Measurements from ENCODE around the gene NFKBIZ. TPM values are rescaled to one million over a fixed set of nuclear protein-coding genes. Genes with fewer than 3 reads are reported as not detected.

NFKBIZ gene
- polyA plus RNA-seq, 1 of the 3 experiments (the other 2 are of a cell fraction), result 59.9 TPM

GRCh38 chr3:101848326-101848725 lies 988 bp upstream of the NFKBIZ start:
- Histone ChIP-seq H3K4me3 (ENCODE audit: low read depth in 2 of 2, low read length in 1 of 2) (peak overlapping the region in 1 of 2 experiments; percentile 77; a peak in 1 of 4 replicates), H3K36me3 (replicated peaks in 1 of 2; ENCODE audit: control insufficient read depth in 1 of 2, insufficient read depth in 2 of 2, low read length in 1 of 2) (peaks cover 17 to 26% of the 10 kb centered on the region in 2 experiments), H3K9me2 (no peaks in the 10 kb centered on the region), H3K9me3 (no peaks in the 10 kb centered on the region), H3K4me1 (ENCODE audit: control insufficient read depth in 1 of 2, insufficient read depth in 2 of 2, low read depth in 1 of 2, low read length in 1 of 2) (peaks cover 0 to 5% of the 10 kb centered on the region in 2 experiments; a peak in 2 of 4 replicates), H3K27ac (ENCODE audit: low read depth in 2 of 2, low read length in 1 of 2) (peak overlapping the region; percentile 71 to 81), H3F3A (replicated peaks; ENCODE audit: insufficient read depth) (peaks cover 8% of the 10 kb centered on the region), H3K9ac (peak overlapping the region; percentile 74; the same call in 1 of the 2 replicates), H4K20me1 (ENCODE audit: insufficient read depth) (peaks cover 37% of the 10 kb centered on the region), H3K27me3 (ENCODE audit: insufficient read depth) (no peaks in the 10 kb centered on the region), H2AFZ (ENCODE audit: low read depth) (peak overlapping the region; percentile 83), H3K79me2 (ENCODE audit: insufficient read depth) (peaks cover 39% of the 10 kb centered on the region), H3K4me2 (peak overlapping the region; percentile 87)
- 75% methylated on average over 3 of the region's 3 CpGs for WGBS (ENCODE audit: low lambda C conversion rate)
- ChIA-PET POLR2A (interaction anchor here (1.1 to 1.7 kb wide), 4 partner anchors 17 to 381 kb away, joined by 4 to 5 read pairs (median 4); no protein-coding TSS in a partner anchor), CTCF (interaction anchor here (0.8 to 2.3 kb wide), 6 partner anchors 18 to 381 kb away, joined by 3 to 18 read pairs (median 6); no protein-coding TSS in a partner anchor)
- DNase-seq, result no peak
- no peak for TF ChIP-seq RCOR1 (IDR thresholded peaks at IDR 0.05; ENCODE audit: low read length)
- no peak for TF ChIP-seq TCF12 (IDR thresholded peaks at IDR 0.05)
- no peak for TF ChIP-seq RFX5 (IDR thresholded peaks at IDR 0.05; ENCODE audit: low read length)
- no peak for TF ChIP-seq JUND (IDR thresholded peaks at IDR 0.05)
- TF ChIP-seq RAD21 (IDR thresholded peaks at IDR 0.05; ENCODE audit: low read length), result no peak
- no peak for TF ChIP-seq GABPA (IDR thresholded peaks at IDR 0.05; ENCODE audit: low read depth)
- TF ChIP-seq RXRA (IDR thresholded peaks at IDR 0.05; ENCODE audit: borderline replicate concordance, low read depth), result no peak
- TF ChIP-seq EP300 (IDR thresholded peaks at IDR 0.05; ENCODE audit: borderline replicate concordance in 1 of 2, low read depth in 1 of 2, low read length in 1 of 2), result no peak
- no peak for TF ChIP-seq SIN3A (IDR thresholded peaks at IDR 0.05; ENCODE audit: borderline replicate concordance, low read depth, low read length)
- no peak for TF ChIP-seq CTCF (IDR thresholded peaks at IDR 0.05)
- TF ChIP-seq CHD2 (IDR thresholded peaks at IDR 0.05; ENCODE audit: low read length, partially characterized antibody), result no peak
- TF ChIP-seq FOXM1 (IDR thresholded peaks at IDR 0.05; ENCODE audit: low read depth), result no peak
- no peak for TF ChIP-seq TAF1 (IDR thresholded peaks at IDR 0.05; ENCODE audit: borderline replicate concordance, low read depth, low read length)
- TF ChIP-seq PBX3 (IDR thresholded peaks at IDR 0.05), result no peak
- no peak for TF ChIP-seq TEAD4 (IDR thresholded peaks at IDR 0.05; ENCODE audit: borderline replicate concordance, insufficient read depth)
- no peak for TF ChIP-seq ELF1 (IDR thresholded peaks at IDR 0.05)
- TF ChIP-seq USF1 (IDR thresholded peaks at IDR 0.05; ENCODE audit: borderline replicate concordance, low read depth), result no peak

Data from SK-N-SH (cell line).